BLaER1 treated with 17β-estradiol and CSF1 and Interleukin-3, amounts not matched to agents 10 nM and 100 nM (cell line): ENCODE measurements around the gene ANKRD36.
"Not testable (repeated sequence)": the region's sequence is repeated elsewhere in the genome, so short reads cannot be mapped to it uniquely, and the experiment has no call there.

Experiments
- H3K27ac ChIP-seq, 11 experiments: shearing (Covaris generic); formaldehyde crosslinking; 2 replicates each; pipeline ENCODE4 v1.8.1; 2022
- H3K27me3 ChIP-seq, 11 experiments: shearing (Covaris generic); formaldehyde crosslinking; 2 replicates each; pipeline ENCODE4 v1.8.1; 2022
- H3K36me3 ChIP-seq, 11 experiments: shearing (Covaris generic); formaldehyde crosslinking; 2 replicates each; pipeline ENCODE4 v1.8.1; 2022
- H3K4me1 ChIP-seq, 10 experiments: shearing (Covaris generic); formaldehyde crosslinking; 2 replicates each; pipeline ENCODE4 v1.8.1; 2022
- H3K4me2 ChIP-seq, 11 experiments: shearing (Covaris generic); formaldehyde crosslinking; 2 replicates each; pipeline ENCODE4 v1.8.1; 2022
- H3K4me3 ChIP-seq, 10 experiments: shearing (Covaris generic); formaldehyde crosslinking; 2 replicates each; pipeline ENCODE4 v1.8.1; 2022
- H3K9ac ChIP-seq, 11 experiments: shearing (Covaris generic); formaldehyde crosslinking; 2 replicates each; pipeline ENCODE4 v1.8.1; 2022
- H3K9me3 ChIP-seq, 11 experiments: shearing (Covaris generic); formaldehyde crosslinking; replicated peaks in 1 of 11; 2 replicates each; pipeline ENCODE4 v1.8.1; 2022
- H4K20me1 ChIP-seq, 11 experiments: shearing (Covaris generic); formaldehyde crosslinking; 2 replicates each; pipeline ENCODE4 v1.8.1; 2022
- Cebpa-rat ChIP-seq, 11 experiments: shearing (Covaris generic); IDR thresholded peaks; 2 replicates each; pipeline ENCODE4 v1.8.1; 2022

Gene ANKRD36

GRCh38 chr2:97113050-97113881, at the start of gene ANKRD36:
TSS of gene ANKRD36 (plus strand) at chr2:97113153. CDS start at chr2:97113740, 587 bp downstream.
- peak within 1 kb of the TSS; percentile 76 to 85 (median 83) for H3K9ac ChIP-seq
- H3K4me1 ChIP-seq: peaks cover 0 to 17% (median 9%) of the 10 kb centered on the region in 10 experiments; a peak in 13 of 20 replicates
- peak within 1 kb of the TSS; percentile 65 to 87 (median 81); a peak in 21 of 22 replicates for H3K27ac ChIP-seq
- H3K9me3 ChIP-seq, H3K36me3 ChIP-seq, H4K20me1 ChIP-seq, H3K27me3 ChIP-seq: not testable (repeated sequence)
- H3K4me3 ChIP-seq: peak within 1 kb of the TSS; percentile 65 to 80 (median 71)
- H3K4me2 ChIP-seq: peak within 1 kb of the TSS; percentile 90 to 99 (median 97)

GRCh38 chr2:97066030-97066429, 46.9 kb upstream of the ANKRD36 start:
- H3K4me1 ChIP-seq: peaks cover 0 to 11% (median 0%) of the 10 kb centered on the region in 10 experiments; a peak in 7 of 20 replicates
- H4K20me1 ChIP-seq: not testable (repeated sequence)

GRCh38 chr2:97067279-97068004, 45.5 kb upstream of the ANKRD36 start:
- no peaks in the 10 kb centered on the region for H3K36me3 ChIP-seq
- H3K4me1 ChIP-seq: peaks cover 0 to 11% (median 0%) of the 10 kb centered on the region in 10 experiments; a peak in 7 of 20 replicates
- H3K9me3 ChIP-seq: peaks cover 0 to 11% (median 9%) of the 10 kb centered on the region in 11 experiments; a peak in 11 of 22 replicates
- no peak overlapping the region for H3K9ac ChIP-seq
- no peak overlapping the region for H3K4me2 ChIP-seq
- H3K27ac ChIP-seq: no peak overlapping the region
- no peaks in the 10 kb centered on the region for H4K20me1 ChIP-seq
- TF ChIP-seq Cebpa-rat (IDR thresholded peaks at IDR 0.05): no peak
- H3K27me3 ChIP-seq: no peaks in the 10 kb centered on the region
- no peak overlapping the region for H3K4me3 ChIP-seq

More at GRCh38 chr2:97066030-97066429, 46.9 kb upstream of the ANKRD36 start:
- H3K9me3 ChIP-seq: peaks cover 0 to 11% (median 9%) of the 10 kb centered on the region in 11 experiments; a peak in 11 of 22 replicates
- not testable (repeated sequence) for H3K9ac ChIP-seq, H3K27me3 ChIP-seq, H3K4me2 ChIP-seq, H3K36me3 ChIP-seq, H3K4me3 ChIP-seq, H3K27ac ChIP-seq

GRCh38 chr2:97068074-97068473, 44.9 kb upstream of the ANKRD36 start:
- H4K20me1 ChIP-seq: no peaks in the 10 kb centered on the region
- no peak overlapping the region for H3K9ac ChIP-seq
- no peaks in the 10 kb centered on the region for H3K36me3 ChIP-seq
- no peaks in the 10 kb centered on the region for H3K27me3 ChIP-seq
- H3K9me3 ChIP-seq: peaks cover 0 to 11% (median 9%) of the 10 kb centered on the region in 11 experiments; a peak in 11 of 22 replicates
- peak overlapping the region in 5 of 11 experiments; percentile 1 to 32 (median 30); a peak in 2 of 22 replicates for H3K4me2 ChIP-seq
- no peak overlapping the region for H3K4me3 ChIP-seq
- H3K27ac ChIP-seq: no peak overlapping the region
- no peak for TF ChIP-seq Cebpa-rat (IDR thresholded peaks at IDR 0.05)
- H3K4me1 ChIP-seq: peaks cover 0 to 11% (median 0%) of the 10 kb centered on the region in 10 experiments; a peak in 7 of 20 replicates

GRCh38 chr2:97068722-97069121, 44.2 kb upstream of the ANKRD36 start:
- H3K36me3 ChIP-seq, H3K27ac ChIP-seq, H3K4me3 ChIP-seq, H3K27me3 ChIP-seq, H3K9ac ChIP-seq, H4K20me1 ChIP-seq: not testable (repeated sequence)
- Histone ChIP-seq H3K9me3 (peaks cover 0 to 11% (median 9%) of the 10 kb centered on the region in 11 experiments; a peak in 11 of 22 replicates), H3K4me1 (peaks cover 0 to 11% (median 0%) of the 10 kb centered on the region in 10 experiments; a peak in 7 of 20 replicates), H3K4me2 (peak overlapping the region in 3 of 11 experiments; percentile 30 to 32 (median 31); a peak in 3 of 22 replicates)

- H4K20me1 ChIP-seq, H3K4me2 ChIP-seq, H3K9ac ChIP-seq, H3K4me3 ChIP-seq, H3K36me3 ChIP-seq, H3K27ac ChIP-seq, H3K27me3 ChIP-seq: not testable (repeated sequence)
- H3K4me1 ChIP-seq: peaks cover 0 to 11% (median 0%) of the 10 kb centered on the region in 10 experiments; a peak in 7 of 20 replicates
- peaks cover 0 to 11% (median 9%) of the 10 kb centered on the region in 11 experiments; a peak in 11 of 22 replicates for H3K9me3 ChIP-seq
Measured at GRCh38 chr2:97070915-97071314, 42.0 kb upstream of the ANKRD36 start.

GRCh38 chr2:97077213-97077612, 35.7 kb upstream of the ANKRD36 start:
- not testable (repeated sequence) for H3K4me1 ChIP-seq, H3K36me3 ChIP-seq, H4K20me1 ChIP-seq, H3K27me3 ChIP-seq, H3K9me3 ChIP-seq, H3K4me3 ChIP-seq, H3K4me2 ChIP-seq, H3K27ac ChIP-seq, H3K9ac ChIP-seq

GRCh38 chr2:97080855-97081254, 32.1 kb upstream of the ANKRD36 start:
- H3K27me3 ChIP-seq, H3K4me3 ChIP-seq, H3K27ac ChIP-seq, H3K9ac ChIP-seq, H3K4me2 ChIP-seq, H3K36me3 ChIP-seq, H4K20me1 ChIP-seq, H3K9me3 ChIP-seq: not testable (repeated sequence)
- H3K4me1 ChIP-seq: peaks cover 6 to 28% (median 23%) of the 10 kb centered on the region in 10 experiments; a peak in 18 of 20 replicates

GRCh38 chr2:97082206-97082605, 30.7 kb upstream of the ANKRD36 start:
- not testable (repeated sequence) for H4K20me1 ChIP-seq, H3K9me3 ChIP-seq, H3K36me3 ChIP-seq, H3K27me3 ChIP-seq, H3K9ac ChIP-seq, H3K27ac ChIP-seq, H3K4me3 ChIP-seq
- Histone ChIP-seq H3K4me1 (peaks cover 6 to 30% (median 23%) of the 10 kb centered on the region in 10 experiments; a peak in 18 of 20 replicates), H3K4me2 (peak overlapping the region in 7 of 11 experiments; percentile 5 to 39 (median 35); a peak in 9 of 22 replicates)

- H3K9ac ChIP-seq, H3K9me3 ChIP-seq, H3K36me3 ChIP-seq, H3K4me3 ChIP-seq, H3K27me3 ChIP-seq, H3K27ac ChIP-seq, H4K20me1 ChIP-seq: not testable (repeated sequence)
- peaks cover 6 to 30% (median 23%) of the 10 kb centered on the region in 10 experiments; a peak in 18 of 20 replicates for H3K4me1 ChIP-seq
- H3K4me2 ChIP-seq: peak overlapping the region in 3 of 11 experiments; percentile 27 to 56 (median 34); a peak in 1 of 22 replicates
Measured at GRCh38 chr2:97083516-97083915, 29.4 kb upstream of the ANKRD36 start.

- H3K27me3 ChIP-seq, H3K36me3 ChIP-seq, H3K9me3 ChIP-seq, H4K20me1 ChIP-seq, H3K4me3 ChIP-seq: not testable (repeated sequence)
- Histone ChIP-seq H3K27ac (peak overlapping the region in 5 of 11 experiments; percentile 27 to 52 (median 48); a peak in 7 of 22 replicates), H3K4me2 (peak overlapping the region in 10 of 11 experiments; percentile 37 to 63 (median 52); a peak in 17 of 22 replicates), H3K9ac (0 out of 22 replicates have a peak overlapping the region, but pooled peaks of 1 of the 11 experiments have one; percentile 6), H3K4me1 (peaks cover 6 to 30% (median 23%) of the 10 kb centered on the region in 10 experiments; a peak in 18 of 20 replicates)
Measured at GRCh38 chr2:97085093-97085492, 27.9 kb upstream of the ANKRD36 start.

- H4K20me1 ChIP-seq, H3K9me3 ChIP-seq, H3K9ac ChIP-seq, H3K36me3 ChIP-seq, H3K4me2 ChIP-seq, H3K27ac ChIP-seq, H3K27me3 ChIP-seq, H3K4me3 ChIP-seq: not testable (repeated sequence)
- peaks cover 6 to 26% (median 19%) of the 10 kb centered on the region in 10 experiments; a peak in 18 of 20 replicates for H3K4me1 ChIP-seq
Measured at GRCh38 chr2:97088706-97089105, 24.2 kb upstream of the ANKRD36 start.
